COLO668 (cell line): Measurements from ENCODE around the gene IRX4.

Source experiments
- DNase-seq: peaks from one replicate; lab custom pipeline; 2025; ENCODE audit not compliant: unreplicated experiment; lab: John Stamatoyannopoulos, UW

IRX4 gene

GRCh38 chr5:1892685-1893445, 10.1 kb upstream of the IRX4 start:
- no peak for DNase-seq

- DNase-seq = no peak
These were observed 9.5 kb upstream of the IRX4 start for GRCh38 chr5:1892211-1892610.

- no peak for DNase-seq
These were observed 8.7 kb upstream of the IRX4 start for GRCh38 chr5:1891391-1891790.

GRCh38 chr5:1890296-1890695, 7.6 kb upstream of the IRX4 start:
- no peak for DNase-seq

- DNase-seq = no peak
These were observed 6.8 kb upstream of the IRX4 start for GRCh38 chr5:1889321-1890065.

GRCh38 chr5:1888541-1889251, 6.0 kb upstream of the IRX4 start:
- no peak for DNase-seq

GRCh38 chr5:1887588-1888360, 5.0 kb upstream of the IRX4 start:
- no peak for DNase-seq

- DNase-seq = no peak
These were observed 4.3 kb upstream of the IRX4 start for GRCh38 chr5:1886846-1887587.

- no peak for DNase-seq
These were observed 3.4 kb upstream of the IRX4 start for GRCh38 chr5:1885868-1886845.

GRCh38 chr5:1885404-1885755, 2.7 kb upstream of the IRX4 start:
- no peak for DNase-seq

GRCh38 chr5:1884678-1885403, 2.1 kb upstream of the IRX4 start:
- DNase-seq = no peak

- no peak for DNase-seq
These were observed 1.4 kb upstream of the IRX4 start for GRCh38 chr5:1883925-1884677.

- DNase-seq = peak; percentile 44
These were observed 597 bp upstream of the IRX4 start for GRCh38 chr5:1883120-1883924.

- DNase-seq = no peak
These were observed 891 bp downstream of the IRX4 start for GRCh38 chr5:1881731-1882336.

- no peak for DNase-seq
These were observed 1.6 kb downstream of the IRX4 start for GRCh38 chr5:1881098-1881572.

- DNase-seq = no peak
These were observed 2.2 kb downstream of the IRX4 start for GRCh38 chr5:1880377-1881025.
